Osteocyte (in vitro differentiated cells): ENCODE measurements around the gene SCG5. TPM values are rescaled to one million over a fixed set of nuclear protein-coding genes. Genes with fewer than 3 reads are reported as not detected.

Experiments used
- DNase-seq: peaks from one replicate; pipeline ENCODE4 v3.0.0; 2021; ENCODE audit warnings: mixed read lengths; ENCODE audit not compliant: unreplicated experiment; ENCODE audit errors: extremely low spot score
- H3K27ac Mint-ChIP-seq: one replicate; pipeline ENCODE4 v1.8.0; 2021; ENCODE audit warnings: mild to moderate bottlenecking, mixed read lengths; ENCODE audit not compliant: unreplicated experiment
- H3K27me3 Mint-ChIP-seq: one replicate; pipeline ENCODE4 v1.8.0; 2021; ENCODE audit warnings: mixed read lengths; ENCODE audit not compliant: unreplicated experiment
- H3K36me3 Mint-ChIP-seq: one replicate; pipeline ENCODE4 v1.8.0; 2021; ENCODE audit warnings: mixed read lengths; ENCODE audit not compliant: unreplicated experiment
- H3K4me1 Mint-ChIP-seq: one replicate; pipeline ENCODE4 v1.8.0; 2021; ENCODE audit warnings: mixed read lengths; ENCODE audit not compliant: unreplicated experiment
- H3K4me3 Mint-ChIP-seq: one replicate; pipeline ENCODE4 v1.8.0; 2021; ENCODE audit warnings: mild to moderate bottlenecking, moderate library complexity, mixed read lengths; ENCODE audit not compliant: unreplicated experiment
- H3K9me3 Mint-ChIP-seq: one replicate; pipeline ENCODE4 v1.8.0; 2021; ENCODE audit warnings: mixed read lengths; ENCODE audit not compliant: unreplicated experiment
- total RNA-seq: library from RNA; stranded (reverse); gene quantifications from 2 replicates; pipeline ENCODE4 v1.2.1, GENCODE V29; 2021
- TF ChIP-seq, protein P1 (sequence below): fragments of 200-600 bp; sonication (generic); IDR thresholded peaks from 2 replicates; pipeline ENCODE4 v1.5.0; 2021; ENCODE audit warnings: antibody characterized with exemption, mild to moderate bottlenecking, moderate library complexity

The SCG5 gene
- total RNA-seq, 1 donor from 2014 or later: 0.54 TPM

DNA sequence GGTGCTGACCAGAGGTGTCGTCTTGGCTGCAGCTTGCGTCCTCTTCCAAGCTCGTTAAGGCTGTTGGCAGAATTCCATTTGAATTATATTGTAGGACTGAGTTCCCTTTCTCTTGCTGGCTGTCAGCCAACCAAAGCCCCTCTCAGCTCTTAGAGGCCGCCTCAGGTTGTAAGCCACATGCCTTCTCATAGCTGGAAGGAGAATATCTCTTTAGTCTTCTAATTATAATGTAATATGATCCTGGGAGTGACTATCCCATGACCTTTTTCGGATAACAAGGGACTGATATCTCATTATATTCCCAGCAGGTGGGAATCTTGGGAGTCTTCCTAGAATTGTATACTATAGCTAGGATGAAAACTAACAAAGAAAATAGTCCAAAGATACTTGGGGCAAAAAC lies 4.8 kb downstream of the SCG5 start:
- TF ChIP-seq, protein P1, sequence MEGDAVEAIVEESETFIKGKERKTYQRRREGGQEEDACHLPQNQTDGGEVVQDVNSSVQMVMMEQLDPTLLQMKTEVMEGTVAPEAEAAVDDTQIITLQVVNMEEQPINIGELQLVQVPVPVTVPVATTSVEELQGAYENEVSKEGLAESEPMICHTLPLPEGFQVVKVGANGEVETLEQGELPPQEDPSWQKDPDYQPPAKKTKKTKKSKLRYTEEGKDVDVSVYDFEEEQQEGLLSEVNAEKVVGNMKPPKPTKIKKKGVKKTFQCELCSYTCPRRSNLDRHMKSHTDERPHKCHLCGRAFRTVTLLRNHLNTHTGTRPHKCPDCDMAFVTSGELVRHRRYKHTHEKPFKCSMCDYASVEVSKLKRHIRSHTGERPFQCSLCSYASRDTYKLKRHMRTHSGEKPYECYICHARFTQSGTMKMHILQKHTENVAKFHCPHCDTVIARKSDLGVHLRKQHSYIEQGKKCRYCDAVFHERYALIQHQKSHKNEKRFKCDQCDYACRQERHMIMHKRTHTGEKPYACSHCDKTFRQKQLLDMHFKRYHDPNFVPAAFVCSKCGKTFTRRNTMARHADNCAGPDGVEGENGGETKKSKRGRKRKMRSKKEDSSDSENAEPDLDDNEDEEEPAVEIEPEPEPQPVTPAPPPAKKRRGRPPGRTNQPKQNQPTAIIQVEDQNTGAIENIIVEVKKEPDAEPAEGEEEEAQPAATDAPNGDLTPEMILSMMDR: no peak
- H3K4me1 Mint-ChIP-seq: peaks cover 17% of the 10 kb centered on the region
- no peaks in the 10 kb centered on the region for H3K36me3 Mint-ChIP-seq
- no peaks in the 10 kb centered on the region for H3K9me3 Mint-ChIP-seq
- no peaks in the 10 kb centered on the region for H3K27me3 Mint-ChIP-seq
- DNase-seq: no peak
- no peak overlapping the region for H3K4me3 Mint-ChIP-seq
- no peak overlapping the region for H3K27ac Mint-ChIP-seq

DNA sequence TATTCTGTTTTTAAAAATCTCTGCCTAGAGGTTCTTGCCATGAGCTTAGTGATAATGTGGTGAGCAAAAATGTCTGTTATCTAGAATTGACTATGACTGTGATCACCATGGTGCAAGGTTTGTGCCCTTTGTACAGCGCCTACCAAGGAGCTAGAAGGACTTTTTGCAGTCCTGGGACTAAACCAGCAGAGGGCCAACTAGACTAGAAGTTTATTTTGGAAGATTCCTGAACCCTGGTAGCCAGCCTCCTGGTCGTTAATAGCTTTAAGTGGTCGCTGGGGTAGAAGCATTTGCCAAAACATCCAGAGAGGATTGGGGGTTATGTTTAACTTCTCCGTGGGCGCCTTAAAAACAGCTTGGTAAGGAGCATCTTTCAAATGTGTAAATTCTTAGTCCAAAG lies 7.8 kb downstream of the SCG5 start:
- no peaks in the 10 kb centered on the region for H3K27me3 Mint-ChIP-seq
- no peak overlapping the region for H3K4me3 Mint-ChIP-seq
- DNase-seq: no peak
- H3K27ac Mint-ChIP-seq: peak overlapping the region; percentile 39
- no peaks in the 10 kb centered on the region for H3K9me3 Mint-ChIP-seq
- TF ChIP-seq, protein P1: peak; percentile 59
- peaks cover 13% of the 10 kb centered on the region for H3K4me1 Mint-ChIP-seq
- no peaks in the 10 kb centered on the region for H3K36me3 Mint-ChIP-seq

DNA sequence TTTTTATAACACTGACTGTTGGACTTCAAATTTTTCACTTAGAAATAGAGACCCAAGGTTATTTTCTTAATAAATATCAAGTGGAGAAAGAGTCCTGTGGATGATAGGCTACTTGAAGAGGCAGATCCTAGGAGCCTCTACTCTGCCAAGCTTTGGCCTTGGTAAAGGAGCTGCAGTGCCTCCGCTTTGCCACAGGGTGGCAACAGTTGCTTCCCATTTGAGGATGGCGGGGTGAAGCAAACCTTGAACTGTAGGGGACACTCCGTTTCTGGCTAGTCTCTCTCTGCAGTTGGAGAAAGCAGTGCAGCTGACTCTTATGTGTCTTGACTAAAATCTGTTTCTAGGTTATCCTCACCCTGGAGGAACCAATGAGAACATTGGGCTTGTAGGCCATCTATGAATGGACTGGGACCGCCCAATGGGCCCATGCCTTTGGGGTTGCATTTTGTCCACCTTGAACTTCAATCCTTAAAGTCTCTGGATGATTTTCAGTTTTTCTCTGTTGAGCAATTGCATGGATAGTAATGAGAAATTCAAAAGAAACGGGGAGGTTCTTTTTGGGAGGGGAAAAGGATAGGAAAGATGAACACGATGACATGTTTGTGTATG lies 9.8 kb downstream of the SCG5 start:
- H3K4me3 Mint-ChIP-seq: no peak overlapping the region
- peaks cover 15% of the 10 kb centered on the region for H3K4me1 Mint-ChIP-seq
- no peak for DNase-seq
- no peaks in the 10 kb centered on the region for H3K36me3 Mint-ChIP-seq
- H3K27me3 Mint-ChIP-seq: no peaks in the 10 kb centered on the region
- H3K9me3 Mint-ChIP-seq: no peaks in the 10 kb centered on the region
- TF ChIP-seq, protein P1: peak; percentile 94
- no peak overlapping the region for H3K27ac Mint-ChIP-seq

DNA sequence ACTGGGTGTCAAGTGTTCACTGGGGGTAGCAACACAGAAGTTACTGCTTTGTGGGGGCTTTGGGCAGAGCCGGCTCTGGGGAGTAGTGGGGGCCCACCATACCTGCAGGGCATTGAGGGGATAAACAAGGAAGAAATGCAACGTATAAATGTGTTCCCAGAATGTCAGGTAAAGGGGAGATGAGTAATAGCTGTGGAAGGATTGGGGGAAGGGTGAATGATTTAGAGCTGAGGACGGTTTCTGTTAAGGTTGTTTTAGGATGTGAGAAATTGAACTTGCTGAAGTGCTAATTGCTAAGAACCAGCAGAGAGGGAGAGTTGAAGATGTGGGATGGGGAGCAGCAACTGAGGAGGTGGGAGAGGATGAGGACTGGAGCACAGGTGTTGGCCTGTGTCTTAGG lies 10.7 kb downstream of the SCG5 start:
- Mint-ChIP-seq H3K27me3 (no peaks in the 10 kb centered on the region), H3K27ac (no peak overlapping the region), H3K4me3 (no peak overlapping the region), H3K9me3 (no peaks in the 10 kb centered on the region), H3K36me3 (no peaks in the 10 kb centered on the region), H3K4me1 (peaks cover 16% of the 10 kb centered on the region)
- no peak for DNase-seq
- TF ChIP-seq, protein P1: no peak

DNA sequence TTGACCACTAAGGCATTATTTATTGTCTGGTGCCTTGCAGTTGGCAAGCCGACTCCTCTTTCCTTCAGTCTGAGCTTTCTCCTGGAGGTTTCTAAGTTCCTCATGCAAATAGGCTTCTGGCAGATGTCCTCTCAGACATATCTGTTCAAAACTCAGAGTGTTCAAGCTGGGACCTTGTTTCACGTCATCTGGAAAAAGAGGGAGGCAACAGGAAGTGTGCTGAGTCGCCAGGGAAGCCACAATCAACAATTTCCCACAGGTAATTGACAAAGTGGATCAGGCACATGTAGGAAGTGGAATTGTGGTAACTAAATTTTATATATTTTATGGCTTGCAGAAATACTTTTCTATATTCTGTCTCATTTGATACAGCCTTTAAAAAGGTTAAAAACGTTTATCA lies 14.6 kb downstream of the SCG5 start:
- Mint-ChIP-seq H3K4me3 (no peak overlapping the region), H3K27me3 (no peaks in the 10 kb centered on the region), H3K27ac (peak overlapping the region; percentile 38), H3K4me1 (peaks cover 49% of the 10 kb centered on the region), H3K36me3 (no peaks in the 10 kb centered on the region), H3K9me3 (no peaks in the 10 kb centered on the region)
- TF ChIP-seq, protein P1: no peak
- DNase-seq: no peak
